WTC11 (cell line): ENCODE data around the gene HMCES. TPM values are rescaled to one million over a fixed set of nuclear protein-coding genes. Genes with fewer than 3 reads are reported as not detected.

Experiments
- ATAC-seq: fragments of 200-7000 bp; cut with Tn5 transposase; 2 replicates; pipeline ENCODE4 v1.10.0; 2021; ENCODE audit warnings: mild to moderate bottlenecking, moderate library complexity
- CTCF ChIA-PET: fragments of 300-600 bp; sonication (Branson Sonifier 250); formaldehyde crosslinking; loops from one replicate; lab custom pipeline; 2021; ENCODE audit warnings: antibody characterized with exemption; lab: Charles Lee
- POLR2A ChIA-PET: fragments of 350-600 bp; sonication (Branson Sonifier 250); formaldehyde crosslinking; loops from one replicate; lab custom pipeline; 2021; ENCODE audit warnings: antibody characterized with exemption; lab: Charles Lee
- DNase-seq: peaks from one replicate; pipeline ENCODE4 v3.0.0; 2021; ENCODE audit warnings: low spot score
- H3K27ac Mint-ChIP-seq: 2 replicates; pipeline ENCODE4 v1.8.0; 2021; ENCODE audit warnings: mixed read lengths
- H3K27me3 Mint-ChIP-seq: 2 replicates; pipeline ENCODE4 v1.8.0; 2021; ENCODE audit warnings: low read depth, mild to moderate bottlenecking, moderate library complexity, mixed read lengths
- H3K36me3 Mint-ChIP-seq: 2 replicates; pipeline ENCODE4 v1.8.0; 2021; ENCODE audit warnings: mixed read lengths
- H3K4me1 Mint-ChIP-seq: 2 replicates; pipeline ENCODE4 v1.8.0; 2022; ENCODE audit warnings: mixed read lengths
- H3K4me3 Mint-ChIP-seq: 2 replicates; pipeline ENCODE4 v1.8.0; 2021; ENCODE audit warnings: mild to moderate bottlenecking, moderate library complexity, mixed read lengths
- H3K9me3 Mint-ChIP-seq: 2 replicates; pipeline ENCODE4 v1.8.0; 2021; ENCODE audit warnings: mixed read lengths
- AR ChIP-seq: fragments of 250-450 bp; sonication (Bioruptor Pico); IDR thresholded peaks from 2 replicates; pipeline ENCODE4 v1.9.0; 2021; ENCODE audit warnings: mild to moderate bottlenecking
- ESRRA ChIP-seq: sonication (generic); formaldehyde crosslinking; IDR thresholded peaks from 2 replicates; pipeline ENCODE4 v1.8.1; 2022; ENCODE audit warnings: mild to moderate bottlenecking, missing genetic modification reagents, borderline replicate concordance
- FOXJ3 ChIP-seq: sonication (generic); formaldehyde crosslinking; IDR thresholded peaks from 2 replicates; pipeline ENCODE4 v1.9.0; 2021; ENCODE audit warnings: missing genetic modification reagents, mild to moderate bottlenecking, borderline replicate concordance
- FOXP1 ChIP-seq: sonication (generic); formaldehyde crosslinking; IDR thresholded peaks from 2 replicates; pipeline ENCODE4 v1.8.0; 2022; ENCODE audit warnings: missing genetic modification reagents, mild to moderate bottlenecking, moderate library complexity, borderline replicate concordance
- GTF2I ChIP-seq: fragments of 250-450 bp; sonication (Bioruptor Pico); conservative IDR thresholded peaks from 2 replicates; pipeline ENCODE4 v1.4.0; 2021; ENCODE audit warnings: mild to moderate bottlenecking
- JUN ChIP-seq: sonication (generic); formaldehyde crosslinking; IDR thresholded peaks from 2 replicates; pipeline ENCODE4 v1.8.0; 2023; ENCODE audit warnings: mild to moderate bottlenecking, missing genetic modification reagents
- MXD4 ChIP-seq: fragments of 250-450 bp; sonication (Bioruptor Pico); IDR thresholded peaks from 2 replicates; pipeline ENCODE4 v1.8.0; 2021; ENCODE audit warnings: mild to moderate bottlenecking, moderate library complexity, borderline replicate concordance
- NFE2L1 ChIP-seq: sonication (generic); formaldehyde crosslinking; IDR thresholded peaks from 2 replicates; pipeline ENCODE4 v1.8.1; 2023; ENCODE audit warnings: missing genetic modification reagents
- NFYB ChIP-seq: sonication (generic); formaldehyde crosslinking; conservative IDR thresholded peaks from 2 replicates; pipeline ENCODE4 v1.8.0; 2022; ENCODE audit warnings: low read depth, missing genetic modification reagents
- OVOL2 ChIP-seq: fragments of 250-450 bp; sonication (Bioruptor Pico); IDR thresholded peaks from 2 replicates; pipeline ENCODE4 v1.9.0; 2021; ENCODE audit warnings: mild to moderate bottlenecking, borderline replicate concordance
- ZNF138 ChIP-seq: sonication (generic); formaldehyde crosslinking; conservative IDR thresholded peaks from 2 replicates; pipeline ENCODE4 v1.8.1; 2022; ENCODE audit warnings: mild to moderate bottlenecking, moderate library complexity, missing genetic modification reagents
- ZNF317 ChIP-seq: sonication (generic); formaldehyde crosslinking; IDR thresholded peaks from 2 replicates; pipeline ENCODE4 v1.8.1; 2023; ENCODE audit warnings: low read depth, mild to moderate bottlenecking, moderate library complexity, missing genetic modification reagents, borderline replicate concordance
- total RNA-seq: library from RNA; stranded (reverse); gene quantifications from 3 replicates; pipeline ENCODE4 v1.2.3, GENCODE V29; 2021
- TF ChIP-seq, protein P1 (sequence below): sonication (generic); formaldehyde crosslinking; IDR thresholded peaks from 2 replicates; pipeline ENCODE4 v1.8.0; 2023; ENCODE audit warnings: mild to moderate bottlenecking, missing genetic modification reagents
- TF ChIP-seq, protein P2 (sequence below): sonication (generic); formaldehyde crosslinking; IDR thresholded peaks from 2 replicates; pipeline ENCODE4 v1.8.1; 2022; ENCODE audit warnings: missing genetic modification reagents, borderline replicate concordance
- TF ChIP-seq, protein P3 (sequence below): sonication (generic); formaldehyde crosslinking; IDR thresholded peaks from 2 replicates; pipeline ENCODE4 v1.8.0; 2022; ENCODE audit warnings: mild to moderate bottlenecking, missing genetic modification reagents
- TF ChIP-seq, protein P4 (sequence below): sonication (generic); formaldehyde crosslinking; IDR thresholded peaks from 2 replicates; pipeline ENCODE4 v1.8.0; 2023; ENCODE audit warnings: missing genetic modification reagents, mild to moderate bottlenecking, borderline replicate concordance

Gene HMCES
- total RNA-seq, 1 experiment from 2014 or later: 47.7 TPM

- TF ChIP-seq, protein P1, sequence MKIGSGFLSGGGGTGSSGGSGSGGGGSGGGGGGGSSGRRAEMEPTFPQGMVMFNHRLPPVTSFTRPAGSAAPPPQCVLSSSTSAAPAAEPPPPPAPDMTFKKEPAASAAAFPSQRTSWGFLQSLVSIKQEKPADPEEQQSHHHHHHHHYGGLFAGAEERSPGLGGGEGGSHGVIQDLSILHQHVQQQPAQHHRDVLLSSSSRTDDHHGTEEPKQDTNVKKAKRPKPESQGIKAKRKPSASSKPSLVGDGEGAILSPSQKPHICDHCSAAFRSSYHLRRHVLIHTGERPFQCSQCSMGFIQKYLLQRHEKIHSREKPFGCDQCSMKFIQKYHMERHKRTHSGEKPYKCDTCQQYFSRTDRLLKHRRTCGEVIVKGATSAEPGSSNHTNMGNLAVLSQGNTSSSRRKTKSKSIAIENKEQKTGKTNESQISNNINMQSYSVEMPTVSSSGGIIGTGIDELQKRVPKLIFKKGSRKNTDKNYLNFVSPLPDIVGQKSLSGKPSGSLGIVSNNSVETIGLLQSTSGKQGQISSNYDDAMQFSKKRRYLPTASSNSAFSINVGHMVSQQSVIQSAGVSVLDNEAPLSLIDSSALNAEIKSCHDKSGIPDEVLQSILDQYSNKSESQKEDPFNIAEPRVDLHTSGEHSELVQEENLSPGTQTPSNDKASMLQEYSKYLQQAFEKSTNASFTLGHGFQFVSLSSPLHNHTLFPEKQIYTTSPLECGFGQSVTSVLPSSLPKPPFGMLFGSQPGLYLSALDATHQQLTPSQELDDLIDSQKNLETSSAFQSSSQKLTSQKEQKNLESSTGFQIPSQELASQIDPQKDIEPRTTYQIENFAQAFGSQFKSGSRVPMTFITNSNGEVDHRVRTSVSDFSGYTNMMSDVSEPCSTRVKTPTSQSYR (CRISPR knock-in tag): no peak
- TF ChIP-seq OVOL2 (CRISPR knock-in tag): no peak
These were observed 51.7 kb downstream of the HMCES start (continued) for GRCh38 chr3:129330409-129330808.

DNA sequence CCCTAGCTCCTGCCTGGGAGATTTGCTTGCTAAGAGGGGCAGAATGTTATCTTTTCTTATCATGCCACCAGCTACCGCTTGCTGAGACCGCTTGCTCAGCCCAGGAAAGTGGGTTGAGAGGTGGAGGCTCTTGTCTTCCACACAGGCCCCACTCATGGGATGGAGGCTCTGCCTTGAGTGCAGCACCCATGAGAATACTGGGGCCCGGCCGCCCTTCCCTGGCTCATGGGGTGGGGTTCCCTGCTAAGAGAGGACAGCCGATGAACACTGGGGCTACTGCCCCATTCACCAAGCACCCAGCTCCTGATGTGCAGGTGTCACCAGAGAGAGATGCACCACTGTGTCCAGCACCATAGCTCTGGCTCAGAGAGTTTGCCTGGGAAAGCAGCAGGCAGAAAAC is 55.2 kb downstream of the HMCES start:
- Mint-ChIP-seq H3K4me3 (no peak overlapping the region), H3K4me1 (no peaks in the 10 kb centered on the region), H3K27ac (no peak overlapping the region), H3K27me3 (peaks cover 12% of the 10 kb centered on the region), H3K36me3 (no peaks in the 10 kb centered on the region), H3K9me3 (0 out of 2 replicates have a peak, but pooled peaks cover 8% of the 10 kb centered on the region)
- TF ChIP-seq ZNF317 (CRISPR knock-in tag) (no peak), NFYB (CRISPR knock-in tag) (no peak), GTF2I (CRISPR knock-in tag) (no peak), FOXJ3 (no peak), FOXP1 (CRISPR knock-in tag) (no peak), JUN (CRISPR knock-in tag) (no peak), MXD4 (no peak), NFE2L1 (CRISPR knock-in tag) (no peak), AR (no peak), ESRRA (CRISPR knock-in tag) (no peak), ZNF138 (CRISPR knock-in tag) (no peak)
- TF ChIP-seq, protein P2, sequence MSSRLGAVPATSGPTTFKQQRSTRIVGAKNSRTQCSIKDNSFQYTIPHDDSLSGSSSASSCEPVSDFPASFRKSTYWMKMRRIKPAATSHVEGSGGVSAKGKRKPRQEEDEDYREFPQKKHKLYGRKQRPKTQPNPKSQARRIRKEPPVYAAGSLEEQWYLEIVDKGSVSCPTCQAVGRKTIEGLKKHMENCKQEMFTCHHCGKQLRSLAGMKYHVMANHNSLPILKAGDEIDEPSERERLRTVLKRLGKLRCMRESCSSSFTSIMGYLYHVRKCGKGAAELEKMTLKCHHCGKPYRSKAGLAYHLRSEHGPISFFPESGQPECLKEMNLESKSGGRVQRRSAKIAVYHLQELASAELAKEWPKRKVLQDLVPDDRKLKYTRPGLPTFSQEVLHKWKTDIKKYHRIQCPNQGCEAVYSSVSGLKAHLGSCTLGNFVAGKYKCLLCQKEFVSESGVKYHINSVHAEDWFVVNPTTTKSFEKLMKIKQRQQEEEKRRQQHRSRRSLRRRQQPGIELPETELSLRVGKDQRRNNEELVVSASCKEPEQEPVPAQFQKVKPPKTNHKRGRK (CRISPR knock-in tag): no peak
- TF ChIP-seq, protein P3, sequence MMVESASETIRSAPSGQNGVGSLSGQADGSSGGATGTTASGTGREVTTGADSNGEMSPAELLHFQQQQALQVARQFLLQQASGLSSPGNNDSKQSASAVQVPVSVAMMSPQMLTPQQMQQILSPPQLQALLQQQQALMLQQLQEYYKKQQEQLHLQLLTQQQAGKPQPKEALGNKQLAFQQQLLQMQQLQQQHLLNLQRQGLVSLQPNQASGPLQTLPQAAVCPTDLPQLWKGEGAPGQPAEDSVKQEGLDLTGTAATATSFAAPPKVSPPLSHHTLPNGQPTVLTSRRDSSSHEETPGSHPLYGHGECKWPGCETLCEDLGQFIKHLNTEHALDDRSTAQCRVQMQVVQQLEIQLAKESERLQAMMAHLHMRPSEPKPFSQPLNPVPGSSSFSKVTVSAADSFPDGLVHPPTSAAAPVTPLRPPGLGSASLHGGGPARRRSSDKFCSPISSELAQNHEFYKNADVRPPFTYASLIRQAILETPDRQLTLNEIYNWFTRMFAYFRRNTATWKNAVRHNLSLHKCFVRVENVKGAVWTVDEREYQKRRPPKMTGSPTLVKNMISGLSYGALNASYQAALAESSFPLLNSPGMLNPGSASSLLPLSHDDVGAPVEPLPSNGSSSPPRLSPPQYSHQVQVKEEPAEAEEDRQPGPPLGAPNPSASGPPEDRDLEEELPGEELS: no peak
- TF ChIP-seq, protein P4, sequence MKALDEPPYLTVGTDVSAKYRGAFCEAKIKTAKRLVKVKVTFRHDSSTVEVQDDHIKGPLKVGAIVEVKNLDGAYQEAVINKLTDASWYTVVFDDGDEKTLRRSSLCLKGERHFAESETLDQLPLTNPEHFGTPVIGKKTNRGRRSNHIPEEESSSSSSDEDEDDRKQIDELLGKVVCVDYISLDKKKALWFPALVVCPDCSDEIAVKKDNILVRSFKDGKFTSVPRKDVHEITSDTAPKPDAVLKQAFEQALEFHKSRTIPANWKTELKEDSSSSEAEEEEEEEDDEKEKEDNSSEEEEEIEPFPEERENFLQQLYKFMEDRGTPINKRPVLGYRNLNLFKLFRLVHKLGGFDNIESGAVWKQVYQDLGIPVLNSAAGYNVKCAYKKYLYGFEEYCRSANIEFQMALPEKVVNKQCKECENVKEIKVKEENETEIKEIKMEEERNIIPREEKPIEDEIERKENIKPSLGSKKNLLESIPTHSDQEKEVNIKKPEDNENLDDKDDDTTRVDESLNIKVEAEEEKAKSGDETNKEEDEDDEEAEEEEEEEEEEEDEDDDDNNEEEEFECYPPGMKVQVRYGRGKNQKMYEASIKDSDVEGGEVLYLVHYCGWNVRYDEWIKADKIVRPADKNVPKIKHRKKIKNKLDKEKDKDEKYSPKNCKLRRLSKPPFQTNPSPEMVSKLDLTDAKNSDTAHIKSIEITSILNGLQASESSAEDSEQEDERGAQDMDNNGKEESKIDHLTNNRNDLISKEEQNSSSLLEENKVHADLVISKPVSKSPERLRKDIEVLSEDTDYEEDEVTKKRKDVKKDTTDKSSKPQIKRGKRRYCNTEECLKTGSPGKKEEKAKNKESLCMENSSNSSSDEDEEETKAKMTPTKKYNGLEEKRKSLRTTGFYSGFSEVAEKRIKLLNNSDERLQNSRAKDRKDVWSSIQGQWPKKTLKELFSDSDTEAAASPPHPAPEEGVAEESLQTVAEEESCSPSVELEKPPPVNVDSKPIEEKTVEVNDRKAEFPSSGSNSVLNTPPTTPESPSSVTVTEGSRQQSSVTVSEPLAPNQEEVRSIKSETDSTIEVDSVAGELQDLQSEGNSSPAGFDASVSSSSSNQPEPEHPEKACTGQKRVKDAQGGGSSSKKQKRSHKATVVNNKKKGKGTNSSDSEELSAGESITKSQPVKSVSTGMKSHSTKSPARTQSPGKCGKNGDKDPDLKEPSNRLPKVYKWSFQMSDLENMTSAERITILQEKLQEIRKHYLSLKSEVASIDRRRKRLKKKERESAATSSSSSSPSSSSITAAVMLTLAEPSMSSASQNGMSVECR: no peak
- ChIA-PET POLR2A (interaction anchor here (0.6 kb wide), 1 partner anchor 292 kb away, joined by 3 read pairs; no protein-coding TSS in a partner anchor), CTCF (interaction anchor here (1.1 to 1.6 kb wide), 2 partner anchors 10 to 17 kb away, joined by 3 to 6 read pairs; a partner anchor contains a TSS)
- ATAC-seq (no peak), DNase-seq (no peak)
